Measurements from ENCODE around the gene TFCP2L1.
"Not testable (repeated sequence)": the region's sequence is repeated elsewhere in the genome, so short reads cannot be mapped to it uniquely, and the experiment has no call there.

Gene TFCP2L1

GRCh38 chr2:121298476-121298875, 13.5 kb upstream of the TFCP2L1 start:
- no peaks in the 10 kb centered on the region for H3K4me1 Mint-ChIP-seq
- no peaks in the 10 kb centered on the region for H3K36me3 Mint-ChIP-seq (ENCODE audit: low read depth)
- no peak overlapping the region for H3K27ac Mint-ChIP-seq
- peaks cover 14% of the 10 kb centered on the region for H3K27me3 Mint-ChIP-seq (ENCODE audit: low read depth)
- H3K9me3 Mint-ChIP-seq, result no peaks in the 10 kb centered on the region
- no peak overlapping the region for H3K4me3 Mint-ChIP-seq
- no peak for TF ChIP-seq CTCF (IDR thresholded peaks at IDR 0.05; ENCODE audit: unreplicated experiment in 3 of 3)

- not testable (repeated sequence) for H3K27ac Mint-ChIP-seq; H3K36me3 Mint-ChIP-seq (ENCODE audit: low read depth); H3K27me3 Mint-ChIP-seq (ENCODE audit: low read depth); H3K4me1 Mint-ChIP-seq; H3K4me3 Mint-ChIP-seq; H3K9me3 Mint-ChIP-seq
Measured at GRCh38 chr2:121297866-121298265, 12.9 kb upstream of the TFCP2L1 start.

GRCh38 chr2:121297217-121297830, 12.3 kb upstream of the TFCP2L1 start:
- H3K36me3 Mint-ChIP-seq (ENCODE audit: low read depth), result no peaks in the 10 kb centered on the region
- H3K4me3 Mint-ChIP-seq, result no peak overlapping the region
- peaks cover 12% of the 10 kb centered on the region for H3K27me3 Mint-ChIP-seq (ENCODE audit: low read depth)
- peak; percentile 65 to 71 (median 68) for TF ChIP-seq CTCF (IDR thresholded peaks at IDR 0.05; ENCODE audit: unreplicated experiment in 3 of 3)
- no peak overlapping the region for H3K27ac Mint-ChIP-seq
- H3K4me1 Mint-ChIP-seq, result no peaks in the 10 kb centered on the region
- H3K9me3 Mint-ChIP-seq, result no peaks in the 10 kb centered on the region

- H3K27me3 Mint-ChIP-seq (ENCODE audit: low read depth), result peaks cover 13% of the 10 kb centered on the region
- H3K27ac Mint-ChIP-seq, result no peak overlapping the region
- H3K4me1 Mint-ChIP-seq, result no peaks in the 10 kb centered on the region
- no peak for TF ChIP-seq CTCF (IDR thresholded peaks at IDR 0.05; ENCODE audit: unreplicated experiment in 3 of 3)
- no peak overlapping the region for H3K4me3 Mint-ChIP-seq
- no peaks in the 10 kb centered on the region for H3K36me3 Mint-ChIP-seq (ENCODE audit: low read depth)
- H3K9me3 Mint-ChIP-seq, result no peaks in the 10 kb centered on the region
Measured at GRCh38 chr2:121295911-121296650, 11.1 kb upstream of the TFCP2L1 start.

GRCh38 chr2:121294881-121295840, 10.2 kb upstream of the TFCP2L1 start:
- no peak for TF ChIP-seq CTCF (IDR thresholded peaks at IDR 0.05; ENCODE audit: unreplicated experiment in 3 of 3)
- peaks cover 17% of the 10 kb centered on the region for H3K27me3 Mint-ChIP-seq (ENCODE audit: low read depth)
- H3K9me3 Mint-ChIP-seq, result no peaks in the 10 kb centered on the region
- no peaks in the 10 kb centered on the region for H3K36me3 Mint-ChIP-seq (ENCODE audit: low read depth)
- no peak overlapping the region for H3K4me3 Mint-ChIP-seq
- H3K4me1 Mint-ChIP-seq, result no peaks in the 10 kb centered on the region
- no peak overlapping the region for H3K27ac Mint-ChIP-seq

All from nephron (organoid).